ENCODE data around the gene SGCA. TPM values are rescaled to one million over a fixed set of nuclear protein-coding genes. Genes with fewer than 3 reads are reported as not detected.

The SGCA gene
- total RNA-seq, 1 experiment from 2014 or later: 0.24 TPM

GRCh38 chr17:50189550-50190292 lies 23.9 kb downstream of the SGCA start:
- Histone ChIP-seq H3K18ac (ENCODE audit: insufficient read length, low read depth, low read length) (no peak overlapping the region), H2BK120ac (ENCODE audit: low read depth, low read length, poor library complexity, severe bottlenecking) (no peak overlapping the region), H3K4me1 (ENCODE audit: insufficient read depth, low read length) (no peaks in the 10 kb centered on the region), H3K9ac (ENCODE audit: extremely low read depth, insufficient read length, low read length) (no peak overlapping the region), H3K4me2 (ENCODE audit: insufficient read depth, insufficient read length, low read length) (no peak overlapping the region), H4K5ac (ENCODE audit: insufficient read length, low read depth, low read length) (no peak overlapping the region), H4K8ac (replicated peaks; ENCODE audit: insufficient read length, low read depth, low read length) (no peak overlapping the region), H3K4ac (ENCODE audit: low read depth, low read length) (no peak overlapping the region), H2BK20ac (ENCODE audit: low read depth, low read length, poor library complexity, severe bottlenecking) (no peak overlapping the region), H2AK5ac (ENCODE audit: insufficient read length, low read length) (no peak overlapping the region), H3K23ac (ENCODE audit: insufficient read length, low read depth, low read length) (no peak overlapping the region), H3K79me2 (ENCODE audit: insufficient read depth, low read length) (no peaks in the 10 kb centered on the region), H3K27ac (ENCODE audit: insufficient read length, low read depth, low read length) (no peak overlapping the region), H3K79me1 (ENCODE audit: insufficient read depth, low read depth, low read length, poor library complexity, severe bottlenecking) (no peaks in the 10 kb centered on the region), H3K14ac (ENCODE audit: insufficient read depth, low read length) (no peak overlapping the region), H3K56ac (ENCODE audit: insufficient read length, low read depth, low read length) (no peak overlapping the region), H3K9me3 (ENCODE audit: control insufficient read depth, low read depth, low read length) (no peaks in the 10 kb centered on the region), H2BK5ac (ENCODE audit: insufficient read length, low read length) (no peak overlapping the region), H3K27me3 (ENCODE audit: insufficient read depth, low read length) (no peaks in the 10 kb centered on the region), H2BK12ac (ENCODE audit: insufficient read length, low read depth, low read length) (no peak overlapping the region), H4K20me1 (ENCODE audit: control insufficient read depth, insufficient read depth, insufficient read length) (no peaks in the 10 kb centered on the region), H2AFZ (ENCODE audit: low read length) (no peak overlapping the region), H3K23me2 (ENCODE audit: insufficient read length, low read depth, low read length, poor library complexity, severe bottlenecking) (no peaks in the 10 kb centered on the region), H4K91ac (ENCODE audit: insufficient read length, low read depth, low read length) (no peak overlapping the region), H2BK15ac (ENCODE audit: low read depth, low read length) (no peak overlapping the region), H3T11ph (ENCODE audit: low read length) (no peak overlapping the region)
- DNase-seq: no peak
- TF ChIP-seq CTCF (conservative IDR thresholded peaks at IDR 0.05): no peak
- H3K27me3 Mint-ChIP-seq (ENCODE audit: low read depth): no peaks in the 10 kb centered on the region
- no peak overlapping the region for H3K4me3 Mint-ChIP-seq
- H3K27ac Mint-ChIP-seq: no peak overlapping the region
- H3K4me1 Mint-ChIP-seq: peaks cover 5 to 6% of the 10 kb centered on the region in 2 experiments
- H3K9me3 Mint-ChIP-seq: no peaks in the 10 kb centered on the region
- H3K36me3 Mint-ChIP-seq (ENCODE audit: insufficient read depth in 1 of 3, low read depth in 3 of 3): peaks cover 5 to 83% (median 78%) of the 10 kb centered on the region in 3 experiments; a peak in 6 of 7 replicates
- no CpG with 5 or more reads among the region's 20 CpGs for WGBS (ENCODE audit: extremely low coverage, insufficient read length, low lambda C conversion rate)

Measured in H9 (cell line).